Stimulated activated CD8-positive, alpha-beta memory T cell treated with anti-CD3 and anti-CD28 coated beads, Interleukin-15, amount 100 ng/mL, for 24 hours (primary cell): ENCODE data around the gene F7.
"Not testable (repeated sequence)": the region's sequence is repeated elsewhere in the genome, so short reads cannot be mapped to it uniquely, and the experiment has no call there.

Experiments used
- DNase-seq: peaks from one replicate; pipeline ENCODE4 v3.0.0-alpha.2; 2020; ENCODE audit warnings: low read depth

F7 gene

GRCh38 chr13:113072376-113072775, 33.2 kb upstream of the F7 start:
- no peak for DNase-seq

- no peak for DNase-seq
These were observed 31.6 kb upstream of the F7 start for GRCh38 chr13:113073942-113074341.

GRCh38 chr13:113074401-113074800, 31.2 kb upstream of the F7 start:
- no peak for DNase-seq

GRCh38 chr13:113074876-113075275, 30.7 kb upstream of the F7 start:
- DNase-seq = no peak

- no peak for DNase-seq
These were observed 29.9 kb upstream of the F7 start for GRCh38 chr13:113075711-113076110.

- DNase-seq = no peak
These were observed 28.8 kb upstream of the F7 start for GRCh38 chr13:113076681-113077401.

GRCh38 chr13:113077566-113077952, 28.0 kb upstream of the F7 start:
- no peak for DNase-seq

GRCh38 chr13:113077953-113078901, 27.4 kb upstream of the F7 start:
- no peak for DNase-seq

- DNase-seq = no peak
These were observed 26.4 kb upstream of the F7 start for GRCh38 chr13:113078902-113079780.

- not testable (repeated sequence) for DNase-seq
These were observed 25.9 kb upstream of the F7 start for GRCh38 chr13:113079781-113080080.

- no peak for DNase-seq
These were observed 25.2 kb upstream of the F7 start for GRCh38 chr13:113080361-113080831.

GRCh38 chr13:113080901-113081521, 24.6 kb upstream of the F7 start:
- no peak for DNase-seq

- DNase-seq = no peak
These were observed 23.2 kb upstream of the F7 start for GRCh38 chr13:113082198-113083021.

GRCh38 chr13:113083022-113083373, 22.6 kb upstream of the F7 start:
- no peak for DNase-seq

- no peak for DNase-seq
These were observed 22.1 kb upstream of the F7 start for GRCh38 chr13:113083402-113084061.

- no peak for DNase-seq
These were observed 21.3 kb upstream of the F7 start for GRCh38 chr13:113084094-113084942.

- DNase-seq = no peak
These were observed 20.5 kb upstream of the F7 start for GRCh38 chr13:113084943-113085540.

GRCh38 chr13:113086031-113086750, 19.4 kb upstream of the F7 start:
- DNase-seq = no peak
